H1 (cell line): Measurements from ENCODE around the gene FTCDNL1. TPM values are rescaled to one million over a fixed set of nuclear protein-coding genes. Genes with fewer than 3 reads are reported as not detected.

Experiments
- GTF2F1 ChIP-seq: IDR thresholded peaks from 2 replicates; pipeline ENCODE4 v1.6.1; 2012; ENCODE audit warnings: low read depth, low read length, improper control_type of control experiment, borderline replicate concordance
- HDAC2 ChIP-seq, 2 experiments: fragments of 300-600 bp in 1 of 2; sonication (generic) in 1 of 2; IDR thresholded peaks; 2 replicates each; pipeline ENCODE4 v1.6.1; 2011 to 2012; ENCODE audit warnings: low read depth in 2 of 2, low read length in 2 of 2, mild to moderate bottlenecking in 2 of 2, moderate library complexity in 2 of 2, borderline replicate concordance in 1 of 2, inconsistent platforms in 1 of 2
- TEAD4 ChIP-seq: IDR thresholded peaks from 2 replicates; pipeline ENCODE4 v1.6.1; 2012; ENCODE audit warnings: low read depth, low read length, inconsistent platforms, mixed read lengths
- ZNF274 ChIP-seq: IDR thresholded peaks from 2 replicates; pipeline ENCODE4 v1.7.0; 2012; ENCODE audit warnings: low read length, borderline replicate concordance; ENCODE audit errors: extremely low read depth
- polyA plus RNA-seq, 7 experiments: library from polyadenylated mRNA; depleted of rRNA in 3 of 7; stranded (reverse) in 5 of 7; unstranded in 2 of 7; fragments of >200 nt in 5 of 7; fragments of 200-250 nt in 2 of 7; gene quantifications; 1 replicate in 5 of 7; 2 replicates in 1 of 7; 4 replicates in 1 of 7; pipeline versions ENCODE4 v1.2.1 to v1.2.3, GENCODE V29; 2011 to 2013; ENCODE audit warnings: missing spikeins in 2 of 7, mixed read lengths in 2 of 7
- total RNA-seq: library from RNA; stranded (reverse); fragmentation: NEBNext Ultra II Directional; extraction: Animal tissue kit (Norgen Biotek cat#: 25700); gene quantifications from 2 replicates; pipeline ENCODE4 v1.2.1, GENCODE V29; 2021
- TF ChIP-seq, protein P1 (sequence below): fragments of 300-600 bp; sonication (generic); IDR thresholded peaks from 2 replicates; pipeline ENCODE4 v1.7.1; 2012; ENCODE audit warnings: low read length, moderate library complexity, mild to moderate bottlenecking, inconsistent platforms; ENCODE audit not compliant: insufficient replicate concordance
- TF ChIP-seq, protein P2 (sequence below): IDR thresholded peaks from 2 replicates; pipeline ENCODE4 v1.6.1; 2012; ENCODE audit warnings: inconsistent platforms
- TF ChIP-seq, protein P3 (sequence below): IDR thresholded peaks from 2 replicates; pipeline ENCODE4 v1.6.1; 2011; ENCODE audit warnings: low read length, improper control_type of control experiment

The FTCDNL1 gene
- total and polyA plus RNA-seq, 2 of the 8 experiments (the other 6 are each of a cell fraction or from before 2014, with no cell fraction given) = 0.41 to 0.97 TPM

DNA sequence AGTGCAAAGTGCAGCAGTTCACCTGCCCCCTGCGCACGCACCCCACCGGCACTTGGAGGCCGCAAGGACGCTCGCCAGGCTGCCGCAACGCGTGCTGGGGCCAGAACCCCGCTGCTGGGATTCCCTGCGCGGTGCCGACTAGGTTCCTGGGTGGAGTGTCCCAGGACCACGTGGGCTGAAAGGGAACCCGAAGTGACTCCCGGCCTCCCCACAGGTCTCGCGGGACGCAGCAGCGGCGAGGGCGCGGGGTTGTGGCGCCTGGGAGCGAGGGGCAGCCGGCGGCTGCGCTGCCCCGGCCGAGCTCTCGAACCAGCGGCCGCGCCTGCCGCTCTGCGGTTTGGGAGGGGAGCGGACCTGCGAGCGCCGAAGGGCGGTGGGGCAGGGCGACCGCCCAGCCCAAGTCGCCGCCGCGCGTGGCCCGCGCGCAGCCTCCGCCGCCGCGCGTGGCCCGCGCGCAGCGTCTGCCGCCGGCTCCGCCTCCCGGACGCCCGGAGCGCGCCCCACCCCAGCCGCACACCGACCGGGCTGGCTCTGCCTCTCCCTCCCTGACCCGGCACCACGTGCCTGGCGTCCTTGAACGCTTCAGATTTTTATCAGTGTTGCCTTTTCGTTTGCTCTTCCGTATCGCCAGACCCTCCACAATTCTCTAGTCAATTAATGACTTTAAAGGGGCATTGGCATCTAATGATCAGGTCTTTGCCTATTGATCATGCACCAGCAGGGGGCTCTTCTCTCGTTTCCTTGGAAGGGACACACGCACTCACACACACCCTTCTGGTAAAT, at the start of gene FTCDNL1 (continued):
- TF ChIP-seq, protein P1, sequence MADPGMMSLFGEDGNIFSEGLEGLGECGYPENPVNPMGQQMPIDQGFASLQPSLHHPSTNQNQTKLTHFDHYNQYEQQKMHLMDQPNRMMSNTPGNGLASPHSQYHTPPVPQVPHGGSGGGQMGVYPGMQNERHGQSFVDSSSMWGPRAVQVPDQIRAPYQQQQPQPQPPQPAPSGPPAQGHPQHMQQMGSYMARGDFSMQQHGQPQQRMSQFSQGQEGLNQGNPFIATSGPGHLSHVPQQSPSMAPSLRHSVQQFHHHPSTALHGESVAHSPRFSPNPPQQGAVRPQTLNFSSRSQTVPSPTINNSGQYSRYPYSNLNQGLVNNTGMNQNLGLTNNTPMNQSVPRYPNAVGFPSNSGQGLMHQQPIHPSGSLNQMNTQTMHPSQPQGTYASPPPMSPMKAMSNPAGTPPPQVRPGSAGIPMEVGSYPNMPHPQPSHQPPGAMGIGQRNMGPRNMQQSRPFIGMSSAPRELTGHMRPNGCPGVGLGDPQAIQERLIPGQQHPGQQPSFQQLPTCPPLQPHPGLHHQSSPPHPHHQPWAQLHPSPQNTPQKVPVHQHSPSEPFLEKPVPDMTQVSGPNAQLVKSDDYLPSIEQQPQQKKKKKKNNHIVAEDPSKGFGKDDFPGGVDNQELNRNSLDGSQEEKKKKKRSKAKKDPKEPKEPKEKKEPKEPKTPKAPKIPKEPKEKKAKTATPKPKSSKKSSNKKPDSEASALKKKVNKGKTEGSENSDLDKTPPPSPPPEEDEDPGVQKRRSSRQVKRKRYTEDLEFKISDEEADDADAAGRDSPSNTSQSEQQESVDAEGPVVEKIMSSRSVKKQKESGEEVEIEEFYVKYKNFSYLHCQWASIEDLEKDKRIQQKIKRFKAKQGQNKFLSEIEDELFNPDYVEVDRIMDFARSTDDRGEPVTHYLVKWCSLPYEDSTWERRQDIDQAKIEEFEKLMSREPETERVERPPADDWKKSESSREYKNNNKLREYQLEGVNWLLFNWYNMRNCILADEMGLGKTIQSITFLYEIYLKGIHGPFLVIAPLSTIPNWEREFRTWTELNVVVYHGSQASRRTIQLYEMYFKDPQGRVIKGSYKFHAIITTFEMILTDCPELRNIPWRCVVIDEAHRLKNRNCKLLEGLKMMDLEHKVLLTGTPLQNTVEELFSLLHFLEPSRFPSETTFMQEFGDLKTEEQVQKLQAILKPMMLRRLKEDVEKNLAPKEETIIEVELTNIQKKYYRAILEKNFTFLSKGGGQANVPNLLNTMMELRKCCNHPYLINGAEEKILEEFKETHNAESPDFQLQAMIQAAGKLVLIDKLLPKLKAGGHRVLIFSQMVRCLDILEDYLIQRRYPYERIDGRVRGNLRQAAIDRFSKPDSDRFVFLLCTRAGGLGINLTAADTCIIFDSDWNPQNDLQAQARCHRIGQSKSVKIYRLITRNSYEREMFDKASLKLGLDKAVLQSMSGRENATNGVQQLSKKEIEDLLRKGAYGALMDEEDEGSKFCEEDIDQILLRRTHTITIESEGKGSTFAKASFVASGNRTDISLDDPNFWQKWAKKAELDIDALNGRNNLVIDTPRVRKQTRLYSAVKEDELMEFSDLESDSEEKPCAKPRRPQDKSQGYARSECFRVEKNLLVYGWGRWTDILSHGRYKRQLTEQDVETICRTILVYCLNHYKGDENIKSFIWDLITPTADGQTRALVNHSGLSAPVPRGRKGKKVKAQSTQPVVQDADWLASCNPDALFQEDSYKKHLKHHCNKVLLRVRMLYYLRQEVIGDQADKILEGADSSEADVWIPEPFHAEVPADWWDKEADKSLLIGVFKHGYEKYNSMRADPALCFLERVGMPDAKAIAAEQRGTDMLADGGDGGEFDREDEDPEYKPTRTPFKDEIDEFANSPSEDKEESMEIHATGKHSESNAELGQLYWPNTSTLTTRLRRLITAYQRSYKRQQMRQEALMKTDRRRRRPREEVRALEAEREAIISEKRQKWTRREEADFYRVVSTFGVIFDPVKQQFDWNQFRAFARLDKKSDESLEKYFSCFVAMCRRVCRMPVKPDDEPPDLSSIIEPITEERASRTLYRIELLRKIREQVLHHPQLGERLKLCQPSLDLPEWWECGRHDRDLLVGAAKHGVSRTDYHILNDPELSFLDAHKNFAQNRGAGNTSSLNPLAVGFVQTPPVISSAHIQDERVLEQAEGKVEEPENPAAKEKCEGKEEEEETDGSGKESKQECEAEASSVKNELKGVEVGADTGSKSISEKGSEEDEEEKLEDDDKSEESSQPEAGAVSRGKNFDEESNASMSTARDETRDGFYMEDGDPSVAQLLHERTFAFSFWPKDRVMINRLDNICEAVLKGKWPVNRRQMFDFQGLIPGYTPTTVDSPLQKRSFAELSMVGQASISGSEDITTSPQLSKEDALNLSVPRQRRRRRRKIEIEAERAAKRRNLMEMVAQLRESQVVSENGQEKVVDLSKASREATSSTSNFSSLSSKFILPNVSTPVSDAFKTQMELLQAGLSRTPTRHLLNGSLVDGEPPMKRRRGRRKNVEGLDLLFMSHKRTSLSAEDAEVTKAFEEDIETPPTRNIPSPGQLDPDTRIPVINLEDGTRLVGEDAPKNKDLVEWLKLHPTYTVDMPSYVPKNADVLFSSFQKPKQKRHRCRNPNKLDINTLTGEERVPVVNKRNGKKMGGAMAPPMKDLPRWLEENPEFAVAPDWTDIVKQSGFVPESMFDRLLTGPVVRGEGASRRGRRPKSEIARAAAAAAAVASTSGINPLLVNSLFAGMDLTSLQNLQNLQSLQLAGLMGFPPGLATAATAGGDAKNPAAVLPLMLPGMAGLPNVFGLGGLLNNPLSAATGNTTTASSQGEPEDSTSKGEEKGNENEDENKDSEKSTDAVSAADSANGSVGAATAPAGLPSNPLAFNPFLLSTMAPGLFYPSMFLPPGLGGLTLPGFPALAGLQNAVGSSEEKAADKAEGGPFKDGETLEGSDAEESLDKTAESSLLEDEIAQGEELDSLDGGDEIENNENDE = no peak
- TF ChIP-seq GTF2F1 (no peak), TEAD4 (0 out of 2 replicates have a peak, but pooled peaks have one; percentile 2), ZNF274 (no peak), HDAC2 (IDR thresholded peaks at IDR 0.05; ENCODE audit: borderline replicate concordance in 1 of 2, low read depth in 2 of 2, low read length in 2 of 2) (0 out of 4 replicates have a peak, but pooled peaks of 1 of the 2 experiments have one; percentile 27)
- TF ChIP-seq, protein P2, sequence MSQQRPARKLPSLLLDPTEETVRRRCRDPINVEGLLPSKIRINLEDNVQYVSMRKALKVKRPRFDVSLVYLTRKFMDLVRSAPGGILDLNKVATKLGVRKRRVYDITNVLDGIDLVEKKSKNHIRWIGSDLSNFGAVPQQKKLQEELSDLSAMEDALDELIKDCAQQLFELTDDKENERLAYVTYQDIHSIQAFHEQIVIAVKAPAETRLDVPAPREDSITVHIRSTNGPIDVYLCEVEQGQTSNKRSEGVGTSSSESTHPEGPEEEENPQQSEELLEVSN = peak; percentile 79
- TF ChIP-seq, protein P3, sequence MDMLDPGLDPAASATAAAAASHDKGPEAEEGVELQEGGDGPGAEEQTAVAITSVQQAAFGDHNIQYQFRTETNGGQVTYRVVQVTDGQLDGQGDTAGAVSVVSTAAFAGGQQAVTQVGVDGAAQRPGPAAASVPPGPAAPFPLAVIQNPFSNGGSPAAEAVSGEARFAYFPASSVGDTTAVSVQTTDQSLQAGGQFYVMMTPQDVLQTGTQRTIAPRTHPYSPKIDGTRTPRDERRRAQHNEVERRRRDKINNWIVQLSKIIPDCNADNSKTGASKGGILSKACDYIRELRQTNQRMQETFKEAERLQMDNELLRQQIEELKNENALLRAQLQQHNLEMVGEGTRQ = 0 out of 2 replicates have a peak, but pooled peaks have one; percentile 22
